ENCODE data around the gene METTL25. TPM values are rescaled to one million over a fixed set of nuclear protein-coding genes. Genes with fewer than 3 reads are reported as not detected.

Gene METTL25
- polyA plus RNA-seq, 1 donor (not counting 4 experiments of a cell fraction or from before 2014, with no cell fraction given) = 6.0 TPM

- no peaks in the 10 kb centered on the region for H3K79me2 ChIP-seq (ENCODE audit: control insufficient read depth, insufficient read depth, low read length)
- H3K4me2 ChIP-seq (ENCODE audit: control insufficient read depth, extremely low read depth, insufficient read depth, low read depth, low read length) = no peak overlapping the region
- H3K4me1 ChIP-seq (ENCODE audit: control insufficient read depth, extremely low read depth, insufficient read depth, low read length) = no peaks in the 10 kb centered on the region
- no peaks in the 10 kb centered on the region for H3K36me3 ChIP-seq (ENCODE audit: control insufficient read depth in 2 of 2, extremely low read depth in 1 of 2, insufficient read depth in 2 of 2, low read length in 2 of 2)
- peak in 2 of 3 experiments; percentile 19 to 25 for TF ChIP-seq CTCF (optimal IDR thresholded peaks at IDR 0.05 in 1 of 3, IDR thresholded peaks at IDR 0.05 in 1 of 3, conservative IDR thresholded peaks at IDR 0.05 in 1 of 3; ENCODE audit: extremely low read depth in 1 of 3, insufficient read depth in 2 of 3, low read length in 3 of 3)
- no peak for TF ChIP-seq EZH2 (IDR thresholded peaks at IDR 0.05; ENCODE audit: low read length)
- FAIRE-seq = no peak
- DNase-seq (ENCODE audit: low read depth, low spot score) = no peak
- no peaks in the 10 kb centered on the region for H3K9me3 ChIP-seq (ENCODE audit: control insufficient read depth, low read depth, low read length)
- dilution Hi-C loops (cut with MboI; ENCODE audit: extremely low pct_ligation_motif_present, low sequenced_read_pairs) = no loop called here
- no peaks in the 10 kb centered on the region for H3K27me3 ChIP-seq (ENCODE audit: control insufficient read depth, extremely low read depth, insufficient read depth, low read length)
- no peaks in the 10 kb centered on the region for H4K20me1 ChIP-seq (ENCODE audit: control insufficient read depth, extremely low read depth, insufficient read depth, low read length)
- H3K9me1 ChIP-seq (ENCODE audit: control insufficient read depth, extremely low read depth, insufficient read depth, low read length) = no peaks in the 10 kb centered on the region
- no peak overlapping the region for H3K27ac ChIP-seq (ENCODE audit: control insufficient read depth, insufficient read depth, low read length)
- no peak overlapping the region for H3K4me3 ChIP-seq (ENCODE audit: control insufficient read depth in 2 of 3, extremely low read depth in 1 of 3, insufficient read depth in 2 of 3, low read depth in 1 of 3, low read length in 3 of 3)
- H3K9ac ChIP-seq (ENCODE audit: control insufficient read depth, extremely low read depth, insufficient read depth, low read length) = no peak overlapping the region
- no peak overlapping the region for H2AFZ ChIP-seq (ENCODE audit: control insufficient read depth, low read length)
These were observed 31.3 kb upstream of the METTL25 start for GRCh38 chr12:82326905-82327503.

- Histone ChIP-seq H3K79me2 (ENCODE audit: control insufficient read depth, insufficient read depth, low read length) (no peaks in the 10 kb centered on the region), H2AFZ (ENCODE audit: control insufficient read depth, low read length) (no peak overlapping the region), H3K9me1 (ENCODE audit: control insufficient read depth, extremely low read depth, insufficient read depth, low read length) (no peaks in the 10 kb centered on the region), H3K9me3 (ENCODE audit: control insufficient read depth, low read depth, low read length) (no peaks in the 10 kb centered on the region), H3K4me1 (ENCODE audit: control insufficient read depth, extremely low read depth, insufficient read depth, low read length) (no peaks in the 10 kb centered on the region), H4K20me1 (ENCODE audit: control insufficient read depth, extremely low read depth, insufficient read depth, low read length) (no peaks in the 10 kb centered on the region), H3K9ac (ENCODE audit: control insufficient read depth, extremely low read depth, insufficient read depth, low read length) (no peak overlapping the region), H3K27me3 (ENCODE audit: control insufficient read depth, extremely low read depth, insufficient read depth, low read length) (no peaks in the 10 kb centered on the region), H3K4me3 (ENCODE audit: control insufficient read depth in 2 of 3, extremely low read depth in 1 of 3, insufficient read depth in 2 of 3, low read depth in 1 of 3, low read length in 3 of 3) (no peak overlapping the region), H3K27ac (ENCODE audit: control insufficient read depth, insufficient read depth, low read length) (no peak overlapping the region), H3K4me2 (ENCODE audit: control insufficient read depth, extremely low read depth, insufficient read depth, low read depth, low read length) (no peak overlapping the region), H3K36me3 (ENCODE audit: control insufficient read depth in 2 of 2, extremely low read depth in 1 of 2, insufficient read depth in 2 of 2, low read length in 2 of 2) (no peaks in the 10 kb centered on the region)
- TF ChIP-seq CTCF (optimal IDR thresholded peaks at IDR 0.05 in 1 of 3, IDR thresholded peaks at IDR 0.05 in 1 of 3, conservative IDR thresholded peaks at IDR 0.05 in 1 of 3; ENCODE audit: extremely low read depth in 1 of 3, insufficient read depth in 2 of 3, low read length in 3 of 3) (no peak), EZH2 (IDR thresholded peaks at IDR 0.05; ENCODE audit: low read length) (no peak)
- dilution Hi-C loops (cut with MboI; ENCODE audit: extremely low pct_ligation_motif_present, low sequenced_read_pairs) = no loop called here
- no peak for FAIRE-seq
- no peak for DNase-seq (ENCODE audit: low read depth, low spot score)
These were observed 30.5 kb upstream of the METTL25 start for GRCh38 chr12:82327861-82328260.
